Daoy (cell line): ENCODE results near the gene REPS2. TPM values are rescaled to one million over a fixed set of nuclear protein-coding genes. Genes with fewer than 3 reads are reported as not detected.
"Not testable (repeated sequence)": the region's sequence is repeated elsewhere in the genome, so short reads cannot be mapped to it uniquely, and the experiment has no call there.

Experiments used
- DNase-seq: peaks from one replicate; pipeline ENCODE4 v3.0.0-alpha.2; 2015; ENCODE audit warnings: low read depth
- total RNA-seq: library from RNA; depleted of rRNA; stranded (reverse); fragments of >200 nt; shearing (Covaris generic); gene quantifications from 2 replicates; pipeline ENCODE4 v1.2.3, GENCODE V29; 2014; rRNA removed

The REPS2 gene
- total RNA-seq, result 0.97 and 5.6 TPM in 2 replicates

DNA sequence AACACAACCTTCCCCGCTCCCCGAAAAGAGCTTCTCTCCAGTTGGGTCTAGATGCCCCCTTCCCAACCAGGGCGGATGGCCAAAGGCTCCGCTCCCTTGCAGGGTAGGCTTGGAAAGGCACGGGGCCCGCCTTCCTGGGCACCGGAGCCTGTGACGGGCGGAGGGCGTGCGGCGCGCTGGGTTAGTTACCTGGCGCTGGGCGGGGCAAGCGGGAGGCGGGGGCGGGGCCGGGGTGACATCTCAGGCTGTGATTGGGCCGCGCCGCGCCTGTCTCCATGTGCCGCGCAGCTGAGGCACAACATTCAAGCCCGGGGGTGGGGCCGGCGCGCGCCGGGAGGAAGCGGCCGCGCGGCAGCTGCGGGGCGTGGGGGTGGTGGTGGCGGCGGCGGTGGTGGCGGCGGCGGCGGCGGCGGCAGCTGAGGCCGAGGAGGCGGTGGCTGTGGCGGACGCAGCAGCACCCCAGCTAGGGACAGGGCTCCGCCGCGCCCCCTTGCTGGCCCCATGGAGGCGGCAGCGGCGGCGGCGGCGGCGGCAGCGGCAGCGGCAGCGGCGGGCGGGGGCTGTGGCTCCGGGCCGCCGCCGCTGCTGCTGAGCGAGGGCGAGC is at the start of gene REPS2:
Gene REPS2 (plus strand): TSS at position 298 of the 604 bp plus-strand sequence. CDS start 204 bp downstream, at position 502.
- peak; percentile 78 for DNase-seq

DNA sequence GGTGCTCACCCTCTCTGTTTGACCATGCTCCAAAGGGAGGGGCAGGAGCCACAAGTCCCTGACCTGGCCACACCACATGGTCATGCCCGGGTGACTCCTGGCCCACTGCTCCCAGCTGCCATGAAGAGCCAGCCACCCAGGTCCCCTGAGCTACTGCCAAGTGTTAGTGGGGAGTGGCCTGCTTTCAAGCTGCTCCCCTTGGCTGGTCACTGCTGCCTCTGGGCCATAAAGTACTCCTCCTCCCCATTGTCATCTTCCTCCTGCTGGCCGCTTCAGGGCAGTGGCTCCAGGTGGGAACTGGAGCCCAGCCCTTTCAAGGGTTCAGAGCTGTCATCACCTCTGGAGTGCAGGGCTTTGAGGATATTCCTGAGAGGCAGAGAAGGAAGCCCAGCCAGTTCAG is 49.0 kb upstream of the REPS2 start:
- DNase-seq, result no peak

DNA sequence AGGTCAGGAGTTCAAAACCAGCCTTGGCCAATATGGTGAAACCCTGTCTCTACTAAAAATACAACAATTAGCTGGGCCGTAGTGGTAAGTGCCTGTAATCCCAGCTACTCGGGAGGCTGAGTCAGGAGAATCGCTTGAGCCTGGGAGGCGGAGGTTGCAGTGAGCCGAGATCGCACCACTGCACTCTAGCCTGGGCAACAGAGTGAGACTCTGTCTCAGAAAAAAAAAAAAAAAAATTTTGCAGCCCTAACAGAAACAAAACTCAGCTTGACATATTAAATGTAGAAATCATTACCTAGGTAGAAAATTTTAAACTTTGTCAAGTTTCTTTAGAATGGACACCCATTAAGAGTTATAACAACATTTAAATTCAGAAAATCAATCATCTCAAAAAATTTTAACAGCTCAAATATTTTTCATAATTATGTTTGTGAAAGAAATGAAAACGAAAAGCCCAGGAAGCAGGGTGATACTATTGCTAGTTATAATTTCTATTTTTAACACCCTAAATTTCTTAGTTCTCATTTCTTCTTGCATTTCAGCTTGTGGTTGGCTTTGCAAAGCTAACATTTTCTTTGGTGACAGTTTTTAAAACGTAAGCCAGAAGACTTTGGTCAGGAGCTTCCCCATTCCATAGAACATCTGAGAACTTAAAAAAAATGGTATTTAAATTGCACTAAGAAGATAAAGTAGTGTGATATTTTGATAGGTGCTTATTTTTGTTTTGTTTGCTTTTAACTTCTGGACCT is 43.0 kb upstream of the REPS2 start:
- DNase-seq, result no peak

DNA sequence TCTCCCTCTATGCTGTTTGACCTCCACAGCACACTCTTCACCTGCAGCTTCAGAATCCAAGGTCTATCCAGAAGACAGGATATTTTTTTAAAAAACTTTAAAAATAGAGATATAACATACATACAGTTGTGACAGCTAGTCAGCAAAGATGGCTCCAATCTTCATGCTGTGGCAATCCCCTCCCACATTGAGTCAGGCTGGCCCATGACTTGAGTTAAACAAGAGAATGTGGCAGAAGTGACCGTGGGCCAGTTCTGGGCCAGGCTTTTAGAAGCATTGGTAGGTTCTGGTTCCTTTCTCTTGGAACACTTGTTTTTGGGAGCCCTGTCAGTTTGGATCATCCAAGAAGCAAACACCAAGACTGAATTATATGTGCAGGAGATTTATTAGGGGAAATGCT is 36.1 kb upstream of the REPS2 start:
- DNase-seq, result no peak

DNA sequence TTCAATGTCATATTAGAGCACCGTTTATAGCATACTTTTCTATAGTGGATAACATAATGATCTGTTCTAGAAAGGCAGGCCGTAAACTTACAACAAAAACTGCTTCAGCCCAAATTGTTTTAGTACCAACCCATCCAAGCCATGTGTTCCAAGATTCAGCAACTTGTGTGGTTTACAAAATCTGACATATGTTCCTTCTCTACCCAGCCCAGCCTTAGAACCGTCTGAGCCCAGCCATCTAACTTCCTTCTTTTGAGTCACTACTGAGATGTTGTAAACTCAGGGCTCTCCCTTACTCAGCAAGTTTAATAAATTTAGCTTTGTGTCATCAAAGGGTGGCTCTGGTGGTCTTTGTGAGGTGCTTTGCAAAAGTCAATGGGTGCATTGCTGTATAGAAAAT is 32.4 kb upstream of the REPS2 start:
- DNase-seq, result no peak

DNA sequence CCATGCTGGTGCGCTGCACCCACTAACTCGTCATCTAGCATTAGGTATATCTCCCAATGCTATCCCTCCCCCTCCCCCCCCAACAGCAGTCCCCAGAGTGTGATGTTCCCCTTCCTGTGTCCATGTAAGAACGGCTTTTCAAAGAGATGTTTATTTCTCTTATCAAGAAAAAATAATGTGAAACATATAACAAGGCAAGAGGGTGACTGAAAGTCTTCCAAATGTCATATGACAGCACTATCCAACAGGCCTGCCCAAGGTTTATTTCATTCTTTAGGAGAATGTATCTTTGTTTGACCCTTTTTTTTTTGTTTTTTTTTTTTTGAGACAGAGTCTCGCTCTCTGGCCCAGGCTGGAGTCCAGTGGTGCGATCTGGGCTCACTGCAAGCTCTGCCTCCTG is 29.9 kb upstream of the REPS2 start:
- DNase-seq, result no peak

DNA sequence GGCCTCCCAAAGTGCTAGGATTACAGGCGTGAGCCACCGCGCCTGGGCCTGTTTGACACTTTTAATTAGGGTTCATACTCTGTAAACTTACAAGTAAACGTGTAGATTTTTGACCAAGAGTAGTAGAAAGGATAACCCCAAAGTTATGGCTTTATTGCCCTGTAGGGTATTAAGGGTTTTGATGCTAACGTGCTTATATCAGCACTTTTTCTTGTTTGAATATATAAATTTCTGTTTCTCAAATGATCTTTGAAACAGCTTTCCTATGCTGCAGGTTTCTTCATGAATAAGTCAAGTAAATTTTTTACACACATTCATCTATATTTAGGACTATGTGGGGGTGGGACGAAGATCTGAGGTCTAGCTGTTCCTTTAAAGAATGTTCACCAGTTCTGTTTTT is 29.3 kb upstream of the REPS2 start:
- DNase-seq, result no peak

DNA sequence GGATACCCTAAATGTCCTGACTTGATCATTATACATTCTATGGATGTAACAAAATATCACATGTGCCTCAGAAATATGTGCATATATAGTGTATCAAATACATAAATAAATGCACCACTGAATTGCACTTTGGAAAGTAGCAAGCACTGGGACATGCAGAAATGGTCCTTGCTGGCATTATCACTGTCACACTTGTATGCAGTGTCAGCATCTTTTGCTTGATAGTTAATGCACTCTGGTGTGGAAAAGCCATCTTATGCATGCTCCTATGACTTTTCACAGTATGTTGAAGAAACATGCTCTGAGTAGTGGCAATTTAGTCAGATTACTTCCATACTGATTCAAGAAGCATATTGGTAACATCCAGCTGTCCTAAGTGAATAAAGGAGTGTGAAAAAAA is 27.5 kb upstream of the REPS2 start:
- DNase-seq, result no peak

DNA sequence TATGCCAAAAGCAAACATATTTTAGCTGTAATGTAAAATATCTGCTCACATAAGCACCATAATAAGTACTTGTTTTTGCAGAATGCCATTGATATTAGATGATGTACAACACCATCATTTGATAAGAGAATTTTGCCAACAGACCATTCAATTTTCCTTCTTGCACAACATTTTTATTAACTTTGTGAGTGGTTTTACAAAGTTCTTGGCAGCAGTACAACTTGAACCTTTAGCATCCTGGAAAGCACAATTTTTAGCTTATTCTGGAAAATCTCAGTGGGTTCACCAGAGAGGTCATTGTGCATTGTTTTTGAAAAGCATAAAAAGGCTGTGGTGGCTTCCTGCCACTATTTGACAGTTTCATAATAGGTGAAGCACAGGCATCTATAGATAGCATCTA is 26.4 kb upstream of the REPS2 start:
- no peak for DNase-seq

DNA sequence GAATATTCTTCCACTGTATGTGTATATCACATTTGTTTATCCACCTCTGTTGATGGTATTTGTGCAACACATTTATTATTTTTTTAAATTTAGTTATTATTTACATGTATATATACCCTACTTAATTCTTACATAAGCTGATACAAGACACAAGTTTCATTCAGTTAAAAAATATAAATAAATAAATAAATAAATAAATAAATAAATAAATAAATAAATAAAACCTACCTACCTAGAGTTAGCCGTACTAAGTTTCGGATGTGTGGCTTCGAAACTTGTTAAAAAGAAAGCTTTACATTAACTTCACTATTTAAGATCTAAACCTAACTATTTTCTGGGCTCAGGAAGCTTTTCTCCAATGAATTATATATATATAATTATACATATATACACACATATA is 23.3 kb upstream of the REPS2 start:
- no peak for DNase-seq

DNA sequence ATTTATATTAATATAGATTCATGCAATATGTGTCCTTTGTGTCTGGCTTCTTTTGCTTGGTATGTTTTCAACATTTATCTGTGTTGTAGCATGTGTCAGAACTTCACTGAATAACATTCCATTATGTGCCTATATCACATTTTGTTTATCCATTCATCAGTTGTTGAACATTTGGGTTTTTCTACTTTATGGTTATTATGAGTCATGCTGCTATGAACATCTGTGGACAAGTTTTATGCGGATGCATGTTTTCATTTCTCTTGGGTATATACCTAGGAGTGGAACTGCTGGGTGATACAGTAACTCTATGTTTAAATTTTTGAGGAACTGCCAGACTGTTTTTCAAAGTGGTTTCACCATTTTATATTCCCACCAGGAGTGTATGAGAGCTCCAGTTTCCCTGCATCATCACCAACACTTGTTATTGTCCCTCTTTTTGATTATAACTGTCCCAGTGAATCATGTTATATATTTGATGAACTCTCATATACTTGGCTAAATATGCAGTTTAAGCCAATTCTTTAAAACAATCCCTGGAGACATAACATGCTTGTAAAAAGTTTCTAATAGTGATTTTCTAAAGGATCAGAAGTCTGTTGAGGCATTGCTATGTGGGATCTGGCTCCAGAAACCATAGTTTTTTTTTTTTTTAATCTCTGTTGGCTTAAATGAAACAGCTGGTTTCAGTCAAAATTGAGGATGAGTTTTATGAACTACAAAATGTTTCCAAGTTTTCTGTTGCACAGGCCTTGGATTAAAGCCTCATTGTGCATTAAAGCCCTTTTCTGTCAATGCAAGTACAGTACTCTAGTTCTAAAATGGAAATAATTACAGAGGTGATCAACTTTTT is 21.6 kb upstream of the REPS2 start:
- no peak for DNase-seq

DNA sequence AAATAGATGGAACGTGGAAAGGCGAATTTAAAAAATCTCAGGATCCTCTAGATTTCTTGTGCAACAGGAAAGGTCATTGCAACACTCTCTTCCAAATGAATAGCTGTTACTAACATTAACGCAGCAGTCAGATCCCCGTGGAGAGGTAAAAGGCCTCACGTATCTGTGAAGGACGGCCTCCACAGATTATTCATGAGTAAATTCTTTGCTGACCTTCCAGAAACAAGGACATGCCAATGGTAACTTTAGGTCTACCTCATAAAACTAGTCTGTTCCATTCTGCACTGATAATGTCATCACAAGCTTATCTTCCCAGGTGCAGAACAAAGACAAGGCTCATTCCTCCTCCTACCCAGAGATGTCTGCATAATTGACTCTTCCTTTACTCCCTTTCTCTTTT is 16.1 kb upstream of the REPS2 start:
- no peak for DNase-seq

DNA sequence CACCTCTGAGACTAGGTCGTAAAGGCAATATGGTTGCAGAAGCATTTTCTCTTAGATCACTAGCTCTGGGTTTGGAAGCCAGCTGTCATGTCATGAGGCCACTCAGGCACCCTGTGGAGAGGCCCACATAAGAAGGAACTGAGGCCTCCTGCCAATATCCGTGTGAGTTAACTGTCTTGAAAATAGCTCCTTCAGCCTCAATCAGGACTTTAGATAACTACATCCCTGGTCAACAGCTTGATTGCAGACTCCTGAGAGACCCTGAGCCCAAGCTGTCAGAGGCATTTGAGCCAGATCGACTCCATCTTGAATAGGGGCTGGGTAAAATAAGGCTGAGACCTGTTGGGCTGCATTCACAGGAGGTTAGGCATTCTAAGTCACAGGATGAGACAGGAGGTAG is 15.1 kb upstream of the REPS2 start:
- no peak for DNase-seq

DNA sequence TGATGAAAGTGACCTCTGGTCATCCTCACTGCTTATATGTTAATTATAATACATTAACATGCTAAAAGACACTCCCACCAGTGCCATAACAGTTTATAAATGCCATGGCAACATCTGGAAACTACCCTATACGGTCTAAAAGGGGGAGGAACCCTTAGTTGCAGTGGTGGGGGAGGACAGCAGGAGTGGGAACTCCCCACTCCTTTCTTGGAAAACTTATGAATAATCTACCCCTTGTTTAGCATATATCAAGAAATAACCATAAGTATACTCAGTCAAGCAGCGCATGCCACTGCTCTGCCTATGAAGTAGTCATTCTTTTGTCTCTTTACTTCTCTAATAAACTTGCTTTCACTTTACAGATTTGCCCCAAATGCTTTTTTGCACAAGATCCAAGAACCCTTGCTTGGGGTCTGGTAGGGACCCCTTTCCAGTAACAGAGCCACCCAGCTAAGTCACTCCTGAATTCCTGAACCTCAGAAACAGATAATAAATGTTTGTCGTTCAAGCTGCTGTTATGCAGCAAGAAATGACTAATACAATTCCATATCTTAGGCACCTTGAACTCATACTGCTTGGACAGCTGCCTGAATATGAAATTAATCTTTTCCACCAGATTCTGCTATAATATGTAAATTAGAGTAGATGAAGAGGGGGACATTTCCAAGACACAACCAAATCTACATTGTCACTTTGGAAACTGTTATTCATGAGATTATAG is 14.4 kb upstream of the REPS2 start:
- DNase-seq, result no peak

DNA sequence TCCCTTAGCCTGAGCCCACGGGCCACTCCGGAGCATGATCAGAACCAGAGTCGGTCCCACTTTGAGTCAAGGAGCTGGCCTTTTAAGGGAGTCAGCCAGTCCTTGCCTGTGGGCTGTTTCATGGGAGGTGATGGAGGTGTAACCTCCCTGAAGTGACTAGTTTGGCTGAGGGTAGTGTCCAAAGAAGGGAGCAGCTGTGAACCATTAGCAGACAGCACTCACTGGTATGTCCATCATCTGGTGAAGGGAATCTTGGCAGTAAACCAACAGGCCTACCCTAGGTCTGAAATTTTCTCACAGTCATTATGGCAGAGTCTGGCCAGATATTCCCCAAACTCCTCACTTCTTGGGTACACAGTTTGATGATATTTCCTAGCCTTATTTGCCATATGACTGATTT is 12.3 kb upstream of the REPS2 start:
- DNase-seq, result no peak

DNA sequence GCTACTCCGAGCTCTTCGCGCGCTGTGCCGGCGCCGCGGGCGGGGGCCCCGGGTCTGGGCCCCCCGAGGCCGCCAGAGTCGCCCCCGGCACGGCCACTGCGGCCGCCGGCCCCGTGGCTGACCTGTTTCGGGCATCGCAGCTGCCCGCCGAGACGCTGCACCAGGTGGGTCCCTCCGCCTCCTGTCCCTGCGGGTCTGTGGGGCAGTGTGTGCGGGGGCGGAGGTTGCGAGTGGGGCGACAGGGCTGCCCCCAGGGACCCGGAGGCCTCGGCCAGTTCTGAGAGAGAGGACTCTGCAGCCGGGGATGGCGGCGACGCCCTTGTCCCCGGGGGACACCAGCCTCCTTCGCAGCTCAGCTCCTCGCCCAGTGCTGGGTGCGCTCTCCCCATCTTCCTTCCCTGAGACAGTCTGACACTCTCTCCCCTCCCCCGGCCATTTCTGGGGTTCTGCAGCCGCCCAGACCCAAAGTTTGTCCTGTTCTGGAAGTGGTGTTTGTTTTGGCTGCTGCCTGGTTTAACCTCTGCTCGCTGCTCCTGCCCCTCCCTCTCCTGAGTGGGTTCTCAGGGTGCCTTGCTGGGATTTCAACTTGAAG is 609 bp downstream of the REPS2 start:
- DNase-seq, result no peak

DNA sequence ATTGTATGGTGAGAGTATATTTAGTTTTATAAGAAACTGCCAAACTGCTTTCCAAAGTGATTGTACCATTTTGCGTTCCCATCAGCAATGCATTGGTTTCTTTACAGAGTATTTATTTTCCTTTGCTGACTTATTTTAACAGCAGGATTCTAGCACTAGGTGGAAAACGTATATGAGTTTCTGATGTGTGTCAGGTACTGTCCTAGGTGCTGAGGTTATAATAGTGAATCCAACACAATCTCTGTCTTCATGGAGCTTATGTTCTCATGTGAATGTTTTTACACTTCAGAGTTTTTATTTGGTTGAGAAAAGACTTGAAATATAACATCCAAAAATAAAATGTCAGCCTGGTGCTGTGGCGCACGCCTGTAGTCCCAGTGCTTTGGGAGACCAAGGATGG is 4.0 kb downstream of the REPS2 start:
- no peak for DNase-seq

DNA sequence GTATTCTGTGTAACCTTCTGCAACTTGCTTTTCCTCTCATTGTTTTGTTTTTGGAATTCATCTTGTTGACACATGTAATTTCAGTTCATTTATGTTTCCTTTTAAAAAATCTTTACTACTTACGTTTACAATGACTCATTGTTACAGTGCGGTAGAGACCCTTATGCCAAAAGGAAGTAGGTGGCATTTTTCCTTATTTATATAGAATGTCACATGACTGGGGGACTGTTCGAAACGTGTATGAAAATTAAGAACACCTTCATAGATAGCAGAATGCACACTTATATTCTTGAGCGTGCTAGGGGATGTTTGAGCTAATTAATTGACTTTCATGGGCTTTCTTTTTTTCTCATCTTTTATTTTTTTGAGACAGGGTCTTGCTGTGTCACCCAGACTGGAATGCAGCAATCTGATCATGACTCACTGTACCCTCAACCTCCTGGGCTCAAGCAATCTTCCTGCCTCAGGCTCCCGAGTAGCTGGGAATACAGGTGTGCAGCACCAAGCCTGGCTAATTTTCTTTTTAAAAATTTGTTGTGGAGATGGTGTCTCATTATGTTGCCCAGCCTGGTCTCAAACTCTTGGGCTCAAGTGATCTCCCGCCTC is 7.3 kb downstream of the REPS2 start:
- DNase-seq, result peak; percentile 53

DNA sequence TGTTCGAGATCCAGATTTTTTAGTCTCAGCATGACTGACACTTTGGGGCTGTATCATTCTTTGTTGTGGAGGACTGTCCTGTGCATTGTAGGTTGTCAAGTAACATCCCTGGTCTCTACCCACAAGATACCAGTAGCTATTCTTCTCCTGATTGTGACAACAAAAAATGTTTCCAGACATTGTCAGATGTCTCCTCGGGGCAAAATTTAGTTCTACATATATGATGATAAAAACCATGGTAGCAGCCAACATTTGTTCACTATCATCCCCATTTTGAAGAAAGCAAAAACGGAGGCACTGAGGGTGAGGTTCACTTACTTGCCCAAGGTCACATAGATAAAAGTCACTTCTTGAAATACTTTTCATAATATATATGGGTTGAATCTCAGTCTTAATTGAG is 11.3 kb downstream of the REPS2 start:
- DNase-seq, result no peak

DNA sequence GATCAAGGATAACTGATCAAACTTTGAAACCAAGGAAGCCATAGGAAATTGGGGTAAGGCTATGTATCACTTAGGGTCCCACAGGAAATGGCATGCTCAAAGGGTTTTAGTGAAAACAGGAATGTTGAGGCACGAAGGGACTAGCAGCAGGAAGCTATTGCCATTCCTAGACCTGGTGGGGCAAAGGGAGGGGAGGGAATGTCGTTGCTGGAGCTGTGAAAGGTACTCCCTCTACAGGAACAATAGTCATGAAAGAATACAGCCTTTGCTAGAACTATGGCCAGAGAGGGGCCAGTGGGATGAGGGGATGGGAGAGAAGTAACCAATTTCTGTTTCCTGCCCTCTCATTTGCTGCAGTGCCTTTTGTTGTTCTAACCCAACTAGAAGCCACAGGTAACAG is 11.9 kb downstream of the REPS2 start:
- no peak for DNase-seq

DNA sequence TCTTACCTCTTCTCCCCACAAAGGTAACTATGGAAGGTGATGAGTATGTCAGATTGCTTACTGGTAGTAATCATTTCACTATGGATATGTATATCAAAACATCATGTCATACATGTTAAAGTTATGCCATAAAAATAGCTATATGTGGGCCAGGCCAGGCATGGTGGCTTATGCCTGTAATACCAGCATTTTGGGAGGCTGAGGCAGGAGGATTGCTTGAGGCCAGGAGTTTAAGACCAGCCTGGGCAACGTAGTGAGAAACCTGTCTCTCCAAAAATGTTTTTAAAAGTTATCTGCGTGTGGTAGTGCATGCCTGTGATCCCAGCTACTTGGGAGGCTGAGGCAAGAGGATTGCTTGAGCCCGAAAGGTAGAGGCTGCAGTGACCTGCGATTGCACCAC is 16.2 kb downstream of the REPS2 start:
- not testable (repeated sequence) for DNase-seq
